Measurements from ENCODE around the gene ARHGEF33. TPM values are rescaled to one million over a fixed set of nuclear protein-coding genes. Genes with fewer than 3 reads are reported as not detected.

ARHGEF33 gene
- total RNA-seq, 1 donor from 2014 or later: 0.30 TPM

GRCh38 chr2:38981670-38982357 is 92.1 kb downstream of the ARHGEF33 start:
- FAIRE-seq: no peak
- H3K79me2 ChIP-seq (ENCODE audit: insufficient read depth, low read length): no peaks in the 10 kb centered on the region
- no peak for DNase-seq (ENCODE audit: low read depth)

GRCh38 chr2:38982498-38982897 is 92.8 kb downstream of the ARHGEF33 start:
- Histone ChIP-seq H3K9ac (ENCODE audit: low read length) (no peak overlapping the region), H3K27me3 (ENCODE audit: insufficient read depth, low read length) (no peaks in the 10 kb centered on the region), H2AFZ (ENCODE audit: low read depth, low read length) (no peak overlapping the region), H3K36me3 (ENCODE audit: insufficient read depth, low read length) (peaks cover 6% of the 10 kb centered on the region), H3K79me2 (ENCODE audit: insufficient read depth, low read length) (no peaks in the 10 kb centered on the region), H3K4me3 (ENCODE audit: insufficient read depth, low read depth, low read length) (no peak overlapping the region), H3K4me1 (ENCODE audit: insufficient read depth, low read length) (no peaks in the 10 kb centered on the region), H3K4me2 (ENCODE audit: low read length) (no peak overlapping the region), H3K9me3 (ENCODE audit: insufficient read depth, low read depth, low read length) (no peaks in the 10 kb centered on the region), H4K20me1 (ENCODE audit: insufficient read depth, low read length) (no peaks in the 10 kb centered on the region), H3K27ac (ENCODE audit: low read depth, low read length) (no peak overlapping the region)
- no peak overlapping the region for H3K4me3 Mint-ChIP-seq (ENCODE audit: unreplicated experiment)
- no peaks in the 10 kb centered on the region for H3K9me3 Mint-ChIP-seq (ENCODE audit: unreplicated experiment)
- no peaks in the 10 kb centered on the region for H3K27me3 Mint-ChIP-seq (ENCODE audit: low read depth, unreplicated experiment)
- TF ChIP-seq EZH2 (IDR thresholded peaks at IDR 0.05; ENCODE audit: insufficient read depth, low read length) (no peak), CTCF (IDR thresholded peaks at IDR 0.05; ENCODE audit: insufficient read depth, low read depth, low read length) (no peak)
- no peaks in the 10 kb centered on the region for H3K4me1 Mint-ChIP-seq (ENCODE audit: low read depth, unreplicated experiment)
- H3K27ac Mint-ChIP-seq (ENCODE audit: unreplicated experiment): no peak overlapping the region
- FAIRE-seq (no peak), DNase-seq (ENCODE audit: low read depth) (no peak)
- H3K36me3 Mint-ChIP-seq (ENCODE audit: low read depth, unreplicated experiment): peaks cover 17% of the 10 kb centered on the region

More at GRCh38 chr2:38981670-38982357, 92.1 kb downstream of the ARHGEF33 start:
- Histone ChIP-seq H2AFZ (ENCODE audit: low read depth, low read length) (no peak overlapping the region), H4K20me1 (ENCODE audit: insufficient read depth, low read length) (no peaks in the 10 kb centered on the region), H3K36me3 (ENCODE audit: insufficient read depth, low read length) (peaks cover under 1% of the 10 kb centered on the region), H3K27me3 (ENCODE audit: insufficient read depth, low read length) (no peaks in the 10 kb centered on the region), H3K27ac (ENCODE audit: low read depth, low read length) (no peak overlapping the region), H3K4me3 (ENCODE audit: insufficient read depth, low read depth, low read length) (no peak overlapping the region), H3K9ac (ENCODE audit: low read length) (no peak overlapping the region), H3K9me3 (ENCODE audit: insufficient read depth, low read depth, low read length) (no peaks in the 10 kb centered on the region), H3K4me1 (ENCODE audit: insufficient read depth, low read length) (no peaks in the 10 kb centered on the region), H3K4me2 (ENCODE audit: low read length) (no peak overlapping the region)
- Mint-ChIP-seq H3K4me3 (ENCODE audit: unreplicated experiment) (no peak overlapping the region), H3K4me1 (ENCODE audit: low read depth, unreplicated experiment) (no peaks in the 10 kb centered on the region), H3K36me3 (ENCODE audit: low read depth, unreplicated experiment) (peaks cover 17% of the 10 kb centered on the region), H3K27ac (ENCODE audit: unreplicated experiment) (no peak overlapping the region), H3K27me3 (ENCODE audit: low read depth, unreplicated experiment) (no peaks in the 10 kb centered on the region), H3K9me3 (ENCODE audit: unreplicated experiment) (no peaks in the 10 kb centered on the region)
- TF ChIP-seq CTCF (IDR thresholded peaks at IDR 0.05; ENCODE audit: insufficient read depth, low read depth, low read length): no peak
- no peak for TF ChIP-seq EZH2 (IDR thresholded peaks at IDR 0.05; ENCODE audit: insufficient read depth, low read length)

- no peak for FAIRE-seq
- Histone ChIP-seq H3K4me3 (ENCODE audit: insufficient read depth, low read depth, low read length) (no peak overlapping the region), H3K4me1 (ENCODE audit: insufficient read depth, low read length) (no peaks in the 10 kb centered on the region), H2AFZ (ENCODE audit: low read depth, low read length) (no peak overlapping the region), H3K9ac (ENCODE audit: low read length) (no peak overlapping the region), H3K27me3 (ENCODE audit: insufficient read depth, low read length) (no peaks in the 10 kb centered on the region), H3K79me2 (ENCODE audit: insufficient read depth, low read length) (no peaks in the 10 kb centered on the region), H3K36me3 (ENCODE audit: insufficient read depth, low read length) (peaks cover 10% of the 10 kb centered on the region), H4K20me1 (ENCODE audit: insufficient read depth, low read length) (no peaks in the 10 kb centered on the region), H3K9me3 (ENCODE audit: insufficient read depth, low read depth, low read length) (no peaks in the 10 kb centered on the region), H3K4me2 (ENCODE audit: low read length) (no peak overlapping the region), H3K27ac (ENCODE audit: low read depth, low read length) (no peak overlapping the region)
- Mint-ChIP-seq H3K27ac (ENCODE audit: unreplicated experiment) (no peak overlapping the region), H3K4me1 (ENCODE audit: low read depth, unreplicated experiment) (no peaks in the 10 kb centered on the region), H3K9me3 (ENCODE audit: unreplicated experiment) (no peaks in the 10 kb centered on the region), H3K4me3 (ENCODE audit: unreplicated experiment) (no peak overlapping the region), H3K36me3 (ENCODE audit: low read depth, unreplicated experiment) (peaks cover 12% of the 10 kb centered on the region), H3K27me3 (ENCODE audit: low read depth, unreplicated experiment) (no peaks in the 10 kb centered on the region)
- no peak for TF ChIP-seq EZH2 (IDR thresholded peaks at IDR 0.05; ENCODE audit: insufficient read depth, low read length)
- TF ChIP-seq CTCF (IDR thresholded peaks at IDR 0.05; ENCODE audit: insufficient read depth, low read depth, low read length): no peak
- DNase-seq (ENCODE audit: low read depth): no peak
These were observed 99.0 kb downstream of the ARHGEF33 start for GRCh38 chr2:38988716-38989115.

All from astrocyte (in vitro differentiated cells and primary cell).